Osteocyte (in vitro differentiated cells): ENCODE results near the gene USP21. TPM values are rescaled to one million over a fixed set of nuclear protein-coding genes. Genes with fewer than 3 reads are reported as not detected.

Source experiments
- DNase-seq: peaks from one replicate; pipeline ENCODE4 v3.0.0; 2021; ENCODE audit warnings: mixed read lengths; ENCODE audit not compliant: unreplicated experiment; ENCODE audit errors: extremely low spot score
- H3K27ac Mint-ChIP-seq: one replicate; pipeline ENCODE4 v1.8.0; 2021; ENCODE audit warnings: mild to moderate bottlenecking, mixed read lengths; ENCODE audit not compliant: unreplicated experiment
- H3K27me3 Mint-ChIP-seq: one replicate; pipeline ENCODE4 v1.8.0; 2021; ENCODE audit warnings: mixed read lengths; ENCODE audit not compliant: unreplicated experiment
- H3K36me3 Mint-ChIP-seq: one replicate; pipeline ENCODE4 v1.8.0; 2021; ENCODE audit warnings: mixed read lengths; ENCODE audit not compliant: unreplicated experiment
- H3K4me1 Mint-ChIP-seq: one replicate; pipeline ENCODE4 v1.8.0; 2021; ENCODE audit warnings: mixed read lengths; ENCODE audit not compliant: unreplicated experiment
- H3K4me3 Mint-ChIP-seq: one replicate; pipeline ENCODE4 v1.8.0; 2021; ENCODE audit warnings: mild to moderate bottlenecking, moderate library complexity, mixed read lengths; ENCODE audit not compliant: unreplicated experiment
- H3K9me3 Mint-ChIP-seq: one replicate; pipeline ENCODE4 v1.8.0; 2021; ENCODE audit warnings: mixed read lengths; ENCODE audit not compliant: unreplicated experiment
- CTCF ChIP-seq: fragments of 200-600 bp; sonication (generic); IDR thresholded peaks from 2 replicates; pipeline ENCODE4 v1.5.0; 2021; ENCODE audit warnings: antibody characterized with exemption, mild to moderate bottlenecking, moderate library complexity
- total RNA-seq: library from RNA; stranded (reverse); gene quantifications from 2 replicates; pipeline ENCODE4 v1.2.1, GENCODE V29; 2021

Gene USP21
- total RNA-seq, 1 donor from 2014 or later, result 27.5 TPM

- Mint-ChIP-seq H3K27ac (peak overlapping the region; percentile 86), H3K9me3 (no peaks in the 10 kb centered on the region), H3K27me3 (no peaks in the 10 kb centered on the region), H3K36me3 (peaks cover 2% of the 10 kb centered on the region), H3K4me1 (peaks cover 54% of the 10 kb centered on the region), H3K4me3 (peak overlapping the region; percentile 65)
- no peak for DNase-seq
- no peak for TF ChIP-seq CTCF
These were observed 37.5 kb downstream of the USP21 start for GRCh38 chr1:161196521-161197451.

GRCh38 chr1:161197560-161198193, 38.4 kb downstream of the USP21 start:
- Mint-ChIP-seq H3K27me3 (no peaks in the 10 kb centered on the region), H3K36me3 (peaks cover under 1% of the 10 kb centered on the region), H3K4me1 (peaks cover 58% of the 10 kb centered on the region), H3K4me3 (peak overlapping the region; percentile 65), H3K27ac (peak overlapping the region; percentile 86), H3K9me3 (no peaks in the 10 kb centered on the region)
- no peak for TF ChIP-seq CTCF
- DNase-seq, result no peak

GRCh38 chr1:161198194-161198896, 39.0 kb downstream of the USP21 start:
- Mint-ChIP-seq H3K27ac (peak overlapping the region; percentile 86), H3K9me3 (no peaks in the 10 kb centered on the region), H3K4me1 (peaks cover 61% of the 10 kb centered on the region), H3K4me3 (peak overlapping the region; percentile 65), H3K27me3 (no peaks in the 10 kb centered on the region), H3K36me3 (no peaks in the 10 kb centered on the region)
- DNase-seq, result peak; percentile 91
- peak; percentile 35 for TF ChIP-seq CTCF

GRCh38 chr1:161198897-161199431, 39.7 kb downstream of the USP21 start, which contains the start of gene ADAMTS4:
ADAMTS4 (minus strand) TSS chr1:161199054; CDS start chr1:161198627, 427 bp downstream.
- Mint-ChIP-seq H3K27ac (peak within 1 kb of the TSS; percentile 86), H3K36me3 (peaks cover 2% of the 10 kb centered on the region), H3K9me3 (no peaks in the 10 kb centered on the region), H3K4me1 (peaks cover 66% of the 10 kb centered on the region), H3K27me3 (no peaks in the 10 kb centered on the region), H3K4me3 (peak within 1 kb of the TSS; percentile 65)
- TF ChIP-seq CTCF, result no peak
- DNase-seq, result no peak
